GM19452 (cell line): ENCODE data around the gene CDK2AP2.
"Not testable (repeated sequence)": the region's sequence is repeated elsewhere in the genome, so short reads cannot be mapped to it uniquely, and the experiment has no call there.

Source experiments
- ATAC-seq: cut with Tn5 transposase; IDR thresholded peaks from one replicate; pipeline ENCODE4 v1.9.1; 2021; ENCODE audit not compliant: unreplicated experiment

CDK2AP2 gene

GRCh38 chr11:67491276-67492068 lies 16.5 kb downstream of the CDK2AP2 start:
- no peak for ATAC-seq

DNA sequence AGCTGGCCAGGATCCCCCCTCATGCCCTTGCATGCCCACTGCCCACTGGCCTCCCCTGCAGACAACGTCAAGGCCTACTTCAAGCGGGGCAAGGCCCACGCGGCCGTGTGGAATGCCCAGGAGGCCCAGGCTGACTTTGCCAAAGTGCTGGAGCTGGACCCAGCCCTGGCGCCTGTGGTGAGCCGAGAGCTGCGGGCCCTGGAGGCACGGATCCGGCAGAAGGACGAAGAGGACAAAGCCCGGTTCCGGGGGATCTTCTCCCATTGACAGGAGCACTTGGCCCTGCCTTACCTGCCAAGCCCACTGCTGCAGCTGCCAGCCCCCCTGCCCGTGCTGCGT lies 17.3 kb downstream of the CDK2AP2 start:
- no peak for ATAC-seq

DNA sequence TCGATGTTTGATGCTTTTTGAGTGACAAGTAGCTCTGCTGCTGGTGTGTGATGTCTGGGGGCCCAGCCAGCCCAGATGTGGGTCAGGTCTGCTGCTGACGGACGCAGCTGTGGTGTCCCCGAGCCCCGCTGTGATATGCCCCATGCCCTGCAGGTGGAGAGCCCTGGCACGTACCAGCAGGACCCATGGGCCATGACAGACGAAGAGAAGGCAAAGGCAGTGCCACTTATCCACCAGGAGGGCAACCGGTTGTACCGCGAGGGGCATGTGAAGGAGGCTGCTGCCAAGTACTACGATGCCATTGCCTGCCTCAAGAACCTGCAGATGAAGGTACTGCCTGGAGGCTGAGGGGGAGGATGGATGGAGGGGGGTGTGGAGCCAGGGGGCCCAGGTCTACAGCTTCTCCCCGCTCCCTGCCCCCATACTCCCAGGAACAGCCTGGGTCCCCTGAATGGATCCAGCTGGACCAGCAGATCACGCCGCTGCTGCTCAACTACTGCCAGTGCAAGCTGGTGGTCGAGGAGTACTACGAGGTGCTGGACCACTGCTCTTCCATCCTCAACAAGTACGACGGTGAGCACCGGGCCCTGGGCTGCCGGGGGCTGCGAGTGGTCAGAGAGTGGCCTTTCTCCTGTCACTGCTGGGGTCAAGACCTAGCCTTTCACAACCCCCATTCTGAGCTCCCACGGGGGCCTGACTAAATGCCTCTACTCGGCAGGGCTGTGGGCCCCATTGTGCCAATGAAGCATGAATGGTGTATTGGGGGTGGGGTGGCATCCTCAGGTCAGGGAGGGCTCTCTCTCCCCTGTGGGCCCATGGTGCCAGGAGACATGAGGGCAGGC lies 17.9 kb downstream of the CDK2AP2 start:
- ATAC-seq = no peak

DNA sequence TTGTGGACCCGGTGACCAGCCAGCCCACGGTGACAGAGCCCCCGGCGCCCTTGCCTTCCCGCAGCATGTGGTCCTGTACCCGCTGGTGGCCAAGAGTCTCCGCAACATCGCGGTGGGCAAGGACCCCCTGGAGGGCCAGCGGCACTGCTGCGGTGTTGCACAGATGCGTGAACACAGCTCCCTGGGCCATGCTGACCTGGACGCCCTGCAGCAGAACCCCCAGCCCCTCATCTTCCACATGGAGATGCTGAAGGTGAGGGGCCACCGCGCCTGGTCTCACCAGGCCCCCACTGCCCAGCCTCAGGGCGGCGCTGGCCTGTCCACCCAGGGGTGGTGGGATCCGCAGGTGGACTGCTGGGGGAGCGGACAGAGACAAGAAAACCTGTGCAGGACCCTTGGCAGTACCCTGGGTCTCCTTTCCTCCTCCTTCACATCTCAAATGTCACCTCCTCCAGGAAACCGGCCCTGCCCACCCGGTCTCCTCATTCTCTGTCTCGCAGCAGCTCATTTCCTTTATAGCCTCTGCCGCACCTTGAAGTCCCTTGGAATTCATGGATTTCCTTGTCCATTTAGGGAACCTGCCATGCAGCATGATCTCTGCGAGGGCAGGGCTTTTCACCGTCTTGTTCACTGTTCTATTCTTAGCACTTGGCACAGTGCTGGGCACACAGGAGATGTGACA lies 18.6 kb downstream of the CDK2AP2 start:
- no peak for ATAC-seq

DNA sequence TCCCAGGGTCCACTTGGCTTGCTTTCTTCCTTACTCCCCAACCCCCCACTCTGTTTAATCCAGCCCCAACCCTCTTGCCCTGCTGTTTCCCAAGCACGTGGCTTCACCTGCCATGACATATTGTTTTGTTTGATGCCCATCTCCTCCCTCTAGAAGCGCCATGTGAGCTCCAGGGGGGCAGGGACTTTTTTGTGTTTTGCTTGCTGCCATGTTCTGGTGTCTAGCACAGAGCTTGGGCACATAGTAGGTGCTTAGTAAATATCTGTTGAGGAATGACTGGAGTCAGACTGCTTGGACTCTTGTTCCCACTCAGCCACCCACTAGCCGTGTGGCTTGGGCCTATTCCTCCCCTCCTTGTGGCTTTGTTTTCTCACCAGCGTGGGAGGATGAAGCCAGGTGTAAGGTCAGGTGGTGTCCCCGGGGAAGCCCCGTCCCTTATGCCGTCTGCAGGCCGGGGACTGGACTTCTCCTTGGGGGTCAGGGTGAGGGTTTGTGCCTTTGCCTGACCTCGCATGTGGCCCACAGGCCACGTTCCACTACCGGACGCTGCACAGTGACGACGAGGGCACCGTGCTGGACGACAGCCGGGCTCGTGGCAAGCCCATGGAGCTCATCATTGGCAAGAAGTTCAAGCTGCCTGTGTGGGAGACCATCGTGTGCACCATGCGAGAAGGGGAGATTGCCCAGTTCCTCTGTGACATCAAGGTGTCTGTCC lies 21.3 kb downstream of the CDK2AP2 start:
- ATAC-seq = no peak

DNA sequence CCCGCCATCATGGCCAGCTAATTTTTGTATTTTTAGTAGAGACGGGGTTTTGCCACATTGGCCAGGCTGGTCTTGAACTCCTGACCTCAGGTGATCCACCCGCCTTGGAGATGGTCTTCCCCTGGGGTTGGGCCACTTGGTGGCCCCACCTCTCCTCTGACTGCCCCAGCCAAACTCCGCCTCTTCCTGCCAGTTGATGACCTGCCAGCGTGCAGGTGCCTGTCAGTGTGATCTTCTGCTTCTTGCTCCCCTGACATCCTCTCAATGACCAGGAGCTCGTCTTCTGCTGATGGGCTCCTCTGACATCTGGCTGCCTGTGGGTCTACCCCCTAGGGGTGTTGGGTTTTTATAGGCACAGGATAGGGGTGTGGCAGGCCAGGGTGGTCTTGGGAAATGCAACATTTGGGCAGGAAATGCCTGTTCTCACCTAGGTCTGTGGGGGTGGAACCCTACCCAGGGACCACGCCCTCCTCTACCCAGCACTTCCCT lies 22.0 kb downstream of the CDK2AP2 start:
- ATAC-seq = not testable (repeated sequence)

DNA sequence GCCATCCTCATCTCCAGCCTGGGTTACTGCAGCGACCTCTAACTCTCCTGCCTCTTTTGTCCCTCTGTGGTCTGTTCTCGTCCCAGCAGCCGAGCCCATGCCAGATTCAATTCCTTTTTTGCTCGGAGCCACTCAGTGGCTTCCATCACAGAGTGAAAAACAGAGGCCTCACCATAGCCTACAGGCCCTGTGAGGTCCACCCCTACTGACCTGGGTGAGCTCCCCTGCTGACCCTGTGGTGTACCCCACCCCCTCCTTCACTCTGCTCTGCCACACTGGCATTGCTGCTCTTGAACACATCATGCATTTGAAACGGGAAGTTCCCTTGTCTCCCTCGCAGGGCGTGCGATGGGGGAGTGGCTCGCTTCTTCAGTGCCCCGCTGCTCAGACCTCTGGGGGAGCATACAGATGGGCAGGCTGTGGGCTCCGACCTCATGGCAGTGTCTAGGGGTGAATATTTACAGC lies 23.1 kb downstream of the CDK2AP2 start:
- no peak for ATAC-seq

DNA sequence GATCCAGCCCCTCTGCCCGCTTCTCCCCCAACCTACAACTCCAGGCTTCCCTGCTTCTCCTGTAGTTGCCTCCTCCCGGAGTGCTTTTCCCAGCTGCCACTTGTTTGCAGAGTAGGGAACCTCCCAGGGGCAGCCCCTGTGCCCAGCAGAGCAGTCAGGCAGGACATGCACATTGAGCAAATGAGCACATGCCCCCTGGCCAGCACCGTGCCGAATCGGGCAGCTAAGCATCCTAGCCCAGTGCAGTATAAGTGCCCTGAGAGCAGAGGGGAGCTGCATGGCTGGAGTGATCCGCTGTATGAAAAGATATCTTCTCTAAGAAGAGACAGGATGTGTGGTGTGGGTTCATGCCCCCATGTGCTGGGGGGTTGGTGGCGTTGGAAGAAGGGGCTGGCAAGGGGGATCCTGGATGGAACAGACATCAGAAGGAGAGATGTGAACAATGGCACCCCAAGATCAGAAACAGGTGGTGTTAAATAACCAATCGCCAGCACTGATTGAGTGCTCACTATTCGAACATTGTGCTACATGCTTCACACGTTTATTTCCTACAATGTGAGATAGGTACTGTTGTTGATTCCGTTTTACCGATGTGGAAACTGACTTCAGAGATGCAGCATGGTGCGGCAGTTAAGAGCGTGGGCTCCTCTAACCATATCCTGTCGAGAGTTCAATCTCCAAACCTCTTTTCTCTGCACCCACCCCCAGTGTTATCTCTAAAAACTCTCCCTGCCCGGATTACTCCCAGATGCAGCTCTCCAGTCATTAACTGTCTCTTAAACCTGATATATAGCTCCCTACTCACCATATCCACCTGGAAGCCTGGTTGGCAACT lies 23.9 kb downstream of the CDK2AP2 start:
- ATAC-seq = no peak

DNA sequence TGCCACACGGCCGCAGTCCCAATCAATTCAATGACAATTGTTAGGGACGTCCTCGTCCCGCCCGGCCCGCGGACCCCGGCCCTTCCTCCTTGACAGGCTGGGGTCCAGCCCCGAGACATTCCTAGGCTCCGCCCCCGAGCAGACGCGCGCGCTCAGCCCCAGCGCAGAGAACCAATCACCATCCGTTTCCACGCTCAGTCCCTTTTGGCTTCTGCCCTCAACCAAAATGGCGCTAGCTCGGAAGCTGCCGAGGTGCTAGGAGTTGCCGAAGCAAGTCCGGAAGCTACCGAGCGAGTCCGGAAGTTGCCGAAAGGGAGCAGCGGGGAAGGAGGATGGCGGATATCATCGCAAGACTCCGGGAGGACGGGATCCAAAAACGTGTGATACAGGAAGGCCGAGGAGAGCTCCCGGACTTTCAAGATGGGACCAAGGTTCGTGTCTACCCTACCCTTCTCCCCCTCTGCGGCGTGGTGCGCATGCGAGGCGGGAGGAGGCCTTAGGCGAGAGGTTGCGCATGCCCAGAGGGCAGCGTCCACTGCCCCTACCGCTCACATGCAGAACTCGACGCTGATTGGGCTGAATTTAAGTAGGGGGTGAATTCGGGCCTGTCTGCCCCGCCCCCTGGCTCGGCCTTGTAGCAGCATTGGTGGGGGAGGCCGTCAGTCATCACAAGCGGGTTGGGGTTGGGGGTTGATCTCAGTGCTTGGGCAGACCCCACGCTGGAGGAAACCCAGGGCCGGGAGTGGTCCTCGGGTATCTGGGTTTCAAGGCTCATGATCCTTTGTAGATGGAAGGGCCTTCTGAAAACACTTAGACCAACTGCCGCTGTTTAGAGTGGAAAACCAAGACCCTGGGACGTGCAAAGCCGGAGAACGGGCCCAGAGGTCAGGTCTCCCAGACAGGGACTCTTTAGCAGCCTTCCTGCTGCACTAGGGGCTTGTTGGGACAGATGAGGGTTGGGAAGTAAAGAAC lies 24.8 kb downstream of the CDK2AP2 start, which contains the start of gene AIP:
Gene AIP, plus strand, starts transcription at position 200 of the 972 bp plus-strand sequence. Its CDS starts 133 bp downstream, at position 333.
- peak; percentile 57 for ATAC-seq

DNA sequence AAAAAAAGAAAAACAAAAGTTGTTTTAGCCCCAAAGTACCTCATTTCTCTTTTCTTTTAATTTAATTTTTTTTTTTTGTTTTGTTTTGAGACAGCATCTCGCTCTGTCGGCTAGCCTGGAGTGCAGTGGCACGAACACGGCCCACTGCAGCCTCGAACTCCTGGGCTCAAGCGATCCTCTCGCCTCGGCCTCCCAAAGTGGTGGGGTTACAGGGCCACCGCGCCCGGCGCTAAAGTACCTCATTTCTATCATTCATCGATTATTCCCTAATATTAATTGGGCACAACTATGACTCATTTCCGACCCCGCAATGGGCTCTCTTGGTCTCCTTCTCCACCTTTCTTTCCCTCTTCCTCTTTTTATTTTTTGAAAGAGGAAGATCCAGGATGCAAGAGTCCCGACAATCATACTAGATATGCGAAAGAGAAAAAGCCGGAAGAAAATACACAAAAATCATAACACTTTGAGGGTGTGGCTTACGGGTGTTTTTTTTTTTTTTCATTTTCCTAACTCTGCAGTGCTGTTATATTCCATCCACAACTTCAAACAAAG lies 25.6 kb downstream of the CDK2AP2 start:
- ATAC-seq = no peak

GRCh38 chr11:67477344-67478050 lies 30.5 kb downstream of the CDK2AP2 start:
- ATAC-seq = not testable (repeated sequence)

DNA sequence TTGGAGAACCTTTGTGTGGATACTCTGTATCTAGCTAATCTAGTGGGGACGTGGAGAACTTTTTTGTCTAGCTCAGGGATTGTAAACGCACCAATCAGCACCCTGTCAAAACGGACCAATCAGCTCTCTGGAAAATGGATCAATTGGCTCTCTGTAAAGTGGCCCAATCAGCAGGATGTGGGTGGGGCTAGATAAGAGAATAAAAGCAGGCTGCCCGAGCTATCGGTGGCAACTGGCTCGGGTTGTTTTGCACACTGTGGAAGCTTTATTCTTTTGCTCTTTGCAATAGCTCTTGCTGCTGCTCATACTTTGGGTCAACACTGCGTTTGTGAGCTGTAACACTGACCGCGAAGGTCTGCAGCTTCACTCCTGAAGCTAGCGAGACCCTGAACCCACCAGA lies 31.3 kb downstream of the CDK2AP2 start:
- not testable (repeated sequence) for ATAC-seq

DNA sequence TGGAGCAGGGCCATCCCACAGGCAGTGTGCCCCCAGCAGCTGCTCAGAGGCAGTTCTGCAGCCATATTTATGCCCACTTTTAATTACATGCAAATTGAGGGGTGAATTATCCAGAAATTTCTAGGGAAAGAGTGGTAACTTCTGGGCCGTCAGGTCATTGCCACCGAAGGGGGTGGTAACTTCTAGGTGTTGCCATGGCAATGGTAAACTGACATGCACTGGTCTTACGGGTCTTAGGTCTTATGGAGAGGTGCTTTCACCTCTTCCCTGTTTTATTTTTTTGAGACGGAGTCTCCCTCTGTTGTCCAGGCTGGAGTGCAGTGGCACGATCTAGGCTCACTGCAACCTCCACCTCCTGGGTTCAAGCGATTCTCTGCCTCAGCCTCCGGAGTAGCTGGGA lies 35.1 kb downstream of the CDK2AP2 start:
- ATAC-seq = no peak

DNA sequence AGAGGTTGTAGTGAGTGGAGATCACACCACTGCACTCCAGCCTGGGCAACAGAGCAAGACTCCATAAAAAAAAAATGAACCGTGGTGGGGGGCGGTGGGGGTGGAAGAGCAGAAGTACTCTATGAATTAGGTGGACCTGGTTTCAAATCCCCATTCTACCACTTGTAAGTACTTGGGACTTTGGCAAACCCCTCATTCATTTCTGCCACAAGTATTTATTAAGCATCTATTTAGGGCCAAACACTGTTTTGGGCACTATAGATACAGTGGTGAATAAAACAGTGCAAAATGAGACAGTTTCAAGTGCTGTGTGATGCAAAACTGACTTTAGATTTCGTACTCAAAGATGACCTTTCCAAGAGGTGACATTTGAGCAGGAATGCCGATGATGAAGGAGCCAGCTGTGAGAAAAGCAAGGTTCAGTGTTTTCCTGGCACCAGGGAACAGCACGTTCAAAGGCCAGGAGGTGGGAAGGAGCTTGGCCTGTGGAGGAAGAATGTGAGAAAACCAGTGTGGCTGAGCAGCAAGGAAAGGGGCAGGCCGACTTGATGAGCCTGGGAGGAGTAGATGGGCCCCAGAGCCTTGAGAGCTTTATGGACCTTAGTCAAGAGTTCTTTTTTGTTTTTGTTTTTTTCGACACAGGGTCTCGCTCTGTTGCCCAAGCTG lies 37.5 kb downstream of the CDK2AP2 start:
- no peak for ATAC-seq

DNA sequence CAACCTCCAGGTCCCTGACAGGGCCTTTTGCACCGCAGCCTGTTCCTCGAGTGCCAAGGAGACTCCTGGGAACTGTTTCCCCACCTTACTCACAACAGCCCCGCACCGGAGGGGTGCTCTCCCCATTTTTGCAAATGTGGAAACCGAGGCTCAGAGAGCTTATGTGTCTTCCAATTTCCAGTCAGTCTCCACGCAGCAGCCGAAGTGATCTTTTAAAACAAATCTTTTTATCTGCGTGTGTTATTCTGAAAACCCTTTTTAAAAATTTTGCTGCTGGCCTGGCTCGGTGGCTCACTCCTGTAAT lies 38.5 kb downstream of the CDK2AP2 start:
- ATAC-seq = no peak

DNA sequence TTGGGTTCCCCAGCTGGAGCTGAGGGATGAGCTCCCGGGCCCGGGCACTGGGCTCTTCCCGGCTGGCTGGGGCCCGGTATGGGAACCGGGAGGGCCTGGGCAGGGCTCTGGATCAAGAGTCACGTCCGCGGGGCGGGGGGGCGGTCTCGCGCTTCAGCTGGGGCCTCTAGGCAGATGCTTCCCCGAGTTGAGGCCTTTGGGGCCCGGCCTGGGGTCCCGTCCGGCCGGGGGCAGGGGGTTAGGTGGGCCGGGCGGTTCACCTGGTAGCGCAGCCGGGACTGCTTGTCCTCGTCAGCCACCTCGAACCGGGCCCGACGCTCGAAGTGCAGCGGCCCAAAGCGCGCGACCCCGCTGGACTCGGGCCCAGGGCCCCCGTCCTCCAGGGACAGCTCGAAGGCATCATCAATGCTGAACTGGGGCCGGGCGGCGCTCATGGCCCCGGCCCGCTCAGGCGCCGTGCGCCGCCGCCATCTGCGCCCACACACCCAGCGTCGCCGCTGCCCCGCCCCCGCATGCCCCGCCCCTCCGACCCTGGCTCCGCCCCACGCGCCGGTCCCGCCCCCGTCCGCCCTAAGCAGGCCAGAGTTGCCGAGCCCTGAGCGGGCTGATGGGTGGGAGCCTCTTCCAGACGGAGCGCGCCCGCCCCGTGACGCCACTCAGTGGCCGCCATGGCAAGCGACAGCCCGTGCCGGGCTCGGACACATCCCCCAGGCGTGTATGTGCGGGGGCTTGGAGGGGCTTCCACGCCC lies 39.0 kb downstream of the CDK2AP2 start, which contains the start of gene TMEM134:
Gene TMEM134, minus strand, starts transcription at position 493 of the 749 bp plus-strand sequence. Its CDS starts 59 bp downstream, at position 434.
- peak; percentile 63 for ATAC-seq

- no peak for ATAC-seq
These were observed 39.6 kb downstream of the CDK2AP2 start for GRCh38 chr11:67468456-67468758.
